Trophoblast cell (in vitro differentiated cells and primary cell): ENCODE results near the gene HEMK1.

Source experiments
- DNase-seq, 2 donors: peaks; one replicate each; pipeline ENCODE4 v3.0.0-alpha.2; 2016
- H2AFZ ChIP-seq: 2 replicates; pipeline ENCODE4 v1.6.1; 2013; ENCODE audit warnings: low read length, moderate library complexity, mild to moderate bottlenecking; ENCODE audit not compliant: insufficient read depth, poor library complexity
- H2AK5ac ChIP-seq: 2 replicates; pipeline ENCODE4 v1.6.1; 2013; ENCODE audit warnings: mild to moderate bottlenecking, low read length
- H2BK120ac ChIP-seq: 2 replicates; pipeline ENCODE4 v1.6.1; 2013; ENCODE audit warnings: low read length, mild to moderate bottlenecking, moderate library complexity; ENCODE audit not compliant: insufficient read depth, poor library complexity
- H2BK12ac ChIP-seq: 2 replicates; pipeline ENCODE4 v1.6.1; 2013; ENCODE audit warnings: mild to moderate bottlenecking, low read length, moderate library complexity
- H2BK5ac ChIP-seq: 2 replicates; pipeline ENCODE4 v1.6.1; 2013; ENCODE audit warnings: low read length, low read depth, moderate library complexity, mild to moderate bottlenecking; ENCODE audit not compliant: poor library complexity
- H3K14ac ChIP-seq: 2 replicates; pipeline ENCODE4 v1.6.1; 2013; ENCODE audit warnings: mild to moderate bottlenecking, low read length
- H3K18ac ChIP-seq: 2 replicates; pipeline ENCODE4 v1.6.1; 2013; ENCODE audit warnings: mild to moderate bottlenecking, low read length
- H3K23ac ChIP-seq: 2 replicates; pipeline ENCODE4 v1.6.1; 2013; ENCODE audit warnings: low read length
- H3K27ac ChIP-seq: 2 replicates; pipeline ENCODE4 v1.5.1; 2013; ENCODE audit warnings: low read depth, mild to moderate bottlenecking, inconsistent platforms, low read length, moderate library complexity
- H3K27me3 ChIP-seq: 2 replicates; pipeline ENCODE4 v1.6.1; 2013; ENCODE audit warnings: inconsistent platforms, mild to moderate bottlenecking, low read length, moderate library complexity; ENCODE audit not compliant: insufficient read depth
- H3K36me3 ChIP-seq, 2 experiments: 1 replicate in 1 of 2; 2 replicates in 1 of 2; pipeline ENCODE4 v1.6.1; 2013; ENCODE audit warnings: low read length in 2 of 2, mild to moderate bottlenecking in 2 of 2, moderate library complexity in 1 of 2; ENCODE audit not compliant: insufficient read depth in 2 of 2, control insufficient read depth in 1 of 2
- H3K4ac ChIP-seq: 2 replicates; pipeline ENCODE4 v1.6.1; 2013; ENCODE audit warnings: low read depth, mild to moderate bottlenecking, low read length, moderate library complexity
- H3K4me1 ChIP-seq, 2 experiments: 1 replicate in 1 of 2; 2 replicates in 1 of 2; pipeline ENCODE4 v1.6.1; 2013; ENCODE audit warnings: low read length in 2 of 2, mild to moderate bottlenecking in 2 of 2, moderate library complexity in 1 of 2; ENCODE audit not compliant: insufficient read depth in 2 of 2, control insufficient read depth in 1 of 2
- H3K4me2 ChIP-seq: 2 replicates; pipeline ENCODE4 v1.6.1; 2013; ENCODE audit warnings: inconsistent platforms, mild to moderate bottlenecking, low read length, moderate library complexity
- H3K4me3 ChIP-seq: 2 replicates; pipeline ENCODE4 v1.5.1; 2013; ENCODE audit warnings: mild to moderate bottlenecking, low read depth, low read length, inconsistent platforms
- H3K79me1 ChIP-seq: one replicate; pipeline ENCODE4 v1.6.1; 2013; ENCODE audit warnings: low read length
- H3K79me2 ChIP-seq: 2 replicates; pipeline ENCODE4 v1.6.1; 2013; ENCODE audit warnings: low read length, mild to moderate bottlenecking; ENCODE audit not compliant: control insufficient read depth, insufficient read depth, poor library complexity
- H3K9ac ChIP-seq: 2 replicates; pipeline ENCODE4 v1.6.1; 2013; ENCODE audit warnings: mild to moderate bottlenecking, low read length
- H3K9me3 ChIP-seq: 2 replicates; pipeline ENCODE4 v1.6.1; 2013; ENCODE audit warnings: low read depth, mild to moderate bottlenecking, control low read depth, inconsistent platforms, low read length; ENCODE audit not compliant: insufficient read depth
- H4K12ac ChIP-seq: 2 replicates; pipeline ENCODE4 v1.6.1; 2013; ENCODE audit warnings: low read depth, mild to moderate bottlenecking, low read length, moderate library complexity
- H4K8ac ChIP-seq: 2 replicates; pipeline ENCODE4 v1.6.1; 2013; ENCODE audit warnings: low read depth, mild to moderate bottlenecking, low read length, moderate library complexity
- H4K91ac ChIP-seq: one replicate; pipeline ENCODE4 v1.6.1; 2013; ENCODE audit warnings: low read depth, mild to moderate bottlenecking, low read length, moderate library complexity
- WGBS: extraction: QIAGEN DNeasy Blood & Tissue Kit; methylation state at CpG from one replicate; pipeline ENCODE4 v1.1.7; 2013; ENCODE audit warnings: missing lambda C conversion rate; ENCODE audit not compliant: insufficient read length, insufficient coverage; ENCODE audit errors: extremely low coverage; 5-methylcytosine and 5-hydroxymethylcytosine counted together

Gene HEMK1

DNA sequence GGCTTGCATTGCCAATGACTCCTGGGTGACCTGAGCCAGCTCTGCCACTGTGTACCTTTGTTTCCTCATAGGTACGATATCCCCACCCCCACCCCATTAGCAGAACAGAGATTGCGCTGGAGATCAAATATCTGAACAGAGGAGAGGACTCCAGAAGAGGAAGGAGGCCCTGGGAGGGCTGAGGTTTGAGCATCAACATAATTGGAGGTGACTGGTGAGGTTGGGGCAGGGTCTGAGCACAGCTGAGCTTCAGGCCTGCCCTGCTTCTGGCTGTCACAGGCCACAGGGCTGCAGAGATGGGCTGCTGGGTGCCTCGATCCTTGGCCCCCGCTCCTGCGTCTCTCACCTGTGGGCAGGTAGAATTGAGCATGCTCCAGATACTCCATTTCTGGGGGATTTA is 44.6 kb upstream of the HEMK1 start:
- Histone ChIP-seq H2BK5ac (no peak overlapping the region), H3K79me1 (no peaks in the 10 kb centered on the region), H4K12ac (no peak overlapping the region), H3K4me1 (no peaks in the 10 kb centered on the region), H3K4me2 (no peak overlapping the region), H3K27me3 (peaks cover 2% of the 10 kb centered on the region), H3K27ac (no peak overlapping the region), H3K14ac (no peak overlapping the region), H2BK120ac (no peak overlapping the region), H2BK12ac (no peak overlapping the region), H3K4ac (no peak overlapping the region), H4K8ac (no peak overlapping the region), H4K91ac (no peak overlapping the region), H2AK5ac (no peak overlapping the region), H3K36me3 (no peaks in the 10 kb centered on the region), H3K4me3 (no peak overlapping the region), H3K18ac (no peak overlapping the region), H3K23ac (no peak overlapping the region), H3K9me3 (no peaks in the 10 kb centered on the region), H2AFZ (no peak overlapping the region), H3K9ac (no peak overlapping the region), H3K79me2 (no peaks in the 10 kb centered on the region)
- DNase-seq, result no peak
- no CpG with 5 or more reads among the region's 5 CpGs for WGBS

GRCh38 chr3:50525191-50525910 is 44.0 kb upstream of the HEMK1 start:
- WGBS, result no CpG with 5 or more reads among the region's 9 CpGs
- Histone ChIP-seq H3K23ac (no peak overlapping the region), H3K14ac (no peak overlapping the region), H3K36me3 (no peaks in the 10 kb centered on the region), H3K79me1 (no peaks in the 10 kb centered on the region), H4K91ac (no peak overlapping the region), H3K27me3 (peaks cover 8% of the 10 kb centered on the region), H3K4me2 (no peak overlapping the region), H3K4me3 (no peak overlapping the region), H4K8ac (no peak overlapping the region), H3K9me3 (no peaks in the 10 kb centered on the region), H2BK5ac (no peak overlapping the region), H3K18ac (no peak overlapping the region), H2AFZ (no peak overlapping the region), H3K4me1 (peaks cover 0 to 2% of the 10 kb centered on the region in 2 experiments), H2BK12ac (no peak overlapping the region), H3K4ac (no peak overlapping the region), H3K79me2 (no peaks in the 10 kb centered on the region), H3K27ac (no peak overlapping the region), H4K12ac (no peak overlapping the region), H3K9ac (no peak overlapping the region), H2BK120ac (no peak overlapping the region), H2AK5ac (no peak overlapping the region)
- DNase-seq, result no peak

DNA sequence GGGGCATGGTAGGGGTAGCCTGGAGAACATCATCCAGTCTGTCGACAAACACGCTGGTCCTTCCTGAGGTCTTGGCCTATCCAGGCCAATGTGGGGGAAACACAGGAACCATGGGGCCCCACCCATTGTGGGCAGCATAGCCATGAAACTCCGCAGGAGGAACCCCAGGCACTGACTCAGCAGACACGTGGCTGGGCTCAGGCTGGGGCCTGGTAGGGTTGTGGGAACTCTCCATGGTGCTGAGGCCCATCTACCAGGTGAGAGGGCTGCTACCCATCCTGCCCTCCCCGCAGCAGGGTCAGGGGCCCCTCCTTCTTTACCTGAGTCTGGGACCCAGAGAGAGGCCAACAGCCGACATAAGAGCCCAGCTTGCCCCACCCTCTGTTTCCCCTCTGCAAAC is 43.3 kb upstream of the HEMK1 start:
- Histone ChIP-seq H3K4me3 (no peak overlapping the region), H4K91ac (no peak overlapping the region), H2AK5ac (no peak overlapping the region), H3K79me2 (no peaks in the 10 kb centered on the region), H2BK5ac (no peak overlapping the region), H3K9ac (no peak overlapping the region), H3K23ac (no peak overlapping the region), H3K9me3 (peaks cover 2% of the 10 kb centered on the region), H2AFZ (no peak overlapping the region), H3K4me1 (peaks cover 0 to 2% of the 10 kb centered on the region in 2 experiments), H3K79me1 (no peaks in the 10 kb centered on the region), H3K14ac (no peak overlapping the region), H4K12ac (no peak overlapping the region), H3K36me3 (no peaks in the 10 kb centered on the region), H3K27me3 (peaks cover 15% of the 10 kb centered on the region), H2BK120ac (no peak overlapping the region), H4K8ac (no peak overlapping the region), H2BK12ac (no peak overlapping the region), H3K18ac (no peak overlapping the region), H3K27ac (no peak overlapping the region), H3K4ac (no peak overlapping the region), H3K4me2 (no peak overlapping the region)
- no CpG with 5 or more reads among the region's 6 CpGs for WGBS
- DNase-seq, result peak in 1 of 2 donors; percentile 62

DNA sequence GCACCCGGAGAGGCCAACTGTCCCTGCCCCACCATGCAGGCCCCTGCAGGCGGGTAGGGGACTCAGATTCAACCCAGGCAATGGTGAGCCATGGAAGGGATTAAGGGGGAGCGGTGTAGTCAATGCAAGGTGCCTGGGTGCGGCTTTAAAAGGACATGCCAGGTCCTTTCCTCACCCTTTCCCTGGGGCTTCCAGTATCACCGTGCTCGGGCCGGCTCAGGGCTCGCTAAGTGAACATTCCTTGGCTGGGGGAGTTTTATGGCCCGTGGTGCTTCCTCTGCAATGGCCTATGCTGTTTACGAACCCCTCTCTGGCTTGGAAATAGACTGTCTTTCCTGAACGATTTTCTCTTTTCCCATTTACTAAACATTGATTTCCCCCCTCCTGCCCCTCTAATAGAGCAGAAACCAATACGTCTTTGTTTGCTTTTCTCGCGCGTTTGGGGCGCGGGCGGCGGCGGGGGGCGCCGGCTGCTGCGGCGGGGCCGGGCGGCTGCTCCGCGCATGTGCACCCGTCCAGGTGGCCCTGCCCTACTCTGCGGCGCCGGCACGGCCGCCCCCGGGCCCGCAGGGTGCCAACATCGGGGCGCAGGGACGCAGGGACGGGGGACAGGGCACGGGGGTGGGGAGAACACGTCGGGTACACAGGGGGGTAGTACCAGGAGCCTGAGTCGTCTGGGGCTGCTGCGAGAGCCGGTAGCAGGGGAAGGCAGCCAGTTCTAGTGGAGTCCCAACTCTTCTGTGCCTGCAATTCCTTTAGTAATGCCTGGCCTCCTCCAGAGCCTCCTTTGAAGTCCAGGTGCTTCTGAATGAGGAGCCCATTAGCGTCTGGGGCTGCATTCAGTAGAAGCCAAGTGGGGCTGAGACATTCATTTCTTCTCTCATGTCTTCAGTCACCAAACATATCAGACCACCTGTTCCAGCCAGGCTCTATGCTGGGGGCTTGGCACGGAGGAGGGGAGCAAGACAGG is 39.0 kb upstream of the HEMK1 start:
- no peak overlapping the region for H4K12ac ChIP-seq
- no peak overlapping the region for H2AK5ac ChIP-seq
- peaks cover 0 to 2% of the 10 kb centered on the region in 2 experiments for H3K4me1 ChIP-seq
- H3K4me2 ChIP-seq, result peak overlapping the region; percentile 53
- no peak overlapping the region for H3K18ac ChIP-seq
- DNase-seq, result no peak
- no peak overlapping the region for H2AFZ ChIP-seq
- H3K4me3 ChIP-seq, result no peak overlapping the region
- no peak overlapping the region for H3K4ac ChIP-seq
- H4K8ac ChIP-seq, result no peak overlapping the region
- H4K91ac ChIP-seq, result no peak overlapping the region
- no peak overlapping the region for H2BK120ac ChIP-seq
- no peak overlapping the region for H3K14ac ChIP-seq
- no peak overlapping the region for H2BK5ac ChIP-seq
- no peak overlapping the region for H3K9ac ChIP-seq
- H2BK12ac ChIP-seq, result no peak overlapping the region
- no CpG with 5 or more reads among the region's 48 CpGs for WGBS
- H3K79me1 ChIP-seq, result no peaks in the 10 kb centered on the region
- H3K27me3 ChIP-seq, result peaks cover 15% of the 10 kb centered on the region
- no peak overlapping the region for H3K23ac ChIP-seq
- no peaks in the 10 kb centered on the region for H3K79me2 ChIP-seq
- H3K36me3 ChIP-seq, result no peaks in the 10 kb centered on the region
- peaks cover 4% of the 10 kb centered on the region for H3K9me3 ChIP-seq
- no peak overlapping the region for H3K27ac ChIP-seq
